Coronary artery (tissue), 2 donors: ENCODE data around the gene PPP1R12B.
"Not testable (repeated sequence)": the region's sequence is repeated elsewhere in the genome, so short reads cannot be mapped to it uniquely, and the experiment has no call there.

ENCODE experiments used
- DNase-seq: peaks from one replicate; pipeline ENCODE4 v3.0.0-alpha.2; 2017; ENCODE audit warnings: low spot score
- H3K27ac ChIP-seq, 2 donors: fragments of 200-600 bp; sonication (generic); one replicate each; pipeline ENCODE4 v1.5.1; 2016 to 2019
- H3K4me3 ChIP-seq: fragments of 200-600 bp; sonication (generic); 2 replicates; pipeline ENCODE4 v1.5.1; 2016; ENCODE audit warnings: mild to moderate bottlenecking, moderate library complexity
- TF ChIP-seq, protein P1 (sequence below): fragments of 200-600 bp; sonication (generic); IDR thresholded peaks from one replicate; pipeline ENCODE4 v1.5.1; 2019; ENCODE audit warnings: antibody characterized with exemption

Gene PPP1R12B

DNA sequence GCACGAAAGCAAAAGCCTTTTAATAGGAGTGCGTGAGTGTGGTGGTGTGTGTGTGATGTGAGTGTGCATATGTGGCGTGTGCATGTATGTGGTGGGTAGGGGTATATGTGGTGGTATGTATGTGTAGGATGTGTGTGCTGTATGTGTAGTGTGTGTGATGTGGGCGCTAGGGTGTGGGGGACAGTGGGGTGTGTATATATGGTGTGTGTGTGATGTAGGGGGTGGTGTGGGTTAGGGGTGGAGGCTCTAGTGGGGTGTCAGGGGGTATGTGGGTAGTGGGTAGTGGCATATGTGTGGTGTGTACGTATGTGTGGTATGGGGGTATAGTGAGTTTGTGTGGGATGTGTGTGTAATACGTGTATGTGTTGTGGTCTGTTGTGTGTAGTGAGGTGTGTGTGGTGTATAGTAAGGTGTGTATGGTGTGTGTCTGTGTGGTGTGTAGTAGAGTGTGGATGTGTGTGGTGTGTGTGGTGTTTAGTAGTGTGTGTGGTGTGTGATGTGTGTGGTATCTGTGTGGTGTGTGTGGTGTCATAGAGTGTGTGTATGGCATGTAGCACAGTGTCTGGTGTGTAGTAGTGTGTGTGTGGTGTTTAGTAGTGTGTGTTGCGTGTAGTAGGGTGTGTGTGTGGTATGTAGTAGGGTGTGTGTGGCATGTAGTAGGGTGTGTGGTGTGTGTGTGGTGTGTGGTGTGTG is 275.7 kb downstream of the PPP1R12B start:
- Histone ChIP-seq H3K4me3 (no peak overlapping the region), H3K27ac (no peak overlapping the region)
- no peak for DNase-seq
- TF ChIP-seq, protein P1, sequence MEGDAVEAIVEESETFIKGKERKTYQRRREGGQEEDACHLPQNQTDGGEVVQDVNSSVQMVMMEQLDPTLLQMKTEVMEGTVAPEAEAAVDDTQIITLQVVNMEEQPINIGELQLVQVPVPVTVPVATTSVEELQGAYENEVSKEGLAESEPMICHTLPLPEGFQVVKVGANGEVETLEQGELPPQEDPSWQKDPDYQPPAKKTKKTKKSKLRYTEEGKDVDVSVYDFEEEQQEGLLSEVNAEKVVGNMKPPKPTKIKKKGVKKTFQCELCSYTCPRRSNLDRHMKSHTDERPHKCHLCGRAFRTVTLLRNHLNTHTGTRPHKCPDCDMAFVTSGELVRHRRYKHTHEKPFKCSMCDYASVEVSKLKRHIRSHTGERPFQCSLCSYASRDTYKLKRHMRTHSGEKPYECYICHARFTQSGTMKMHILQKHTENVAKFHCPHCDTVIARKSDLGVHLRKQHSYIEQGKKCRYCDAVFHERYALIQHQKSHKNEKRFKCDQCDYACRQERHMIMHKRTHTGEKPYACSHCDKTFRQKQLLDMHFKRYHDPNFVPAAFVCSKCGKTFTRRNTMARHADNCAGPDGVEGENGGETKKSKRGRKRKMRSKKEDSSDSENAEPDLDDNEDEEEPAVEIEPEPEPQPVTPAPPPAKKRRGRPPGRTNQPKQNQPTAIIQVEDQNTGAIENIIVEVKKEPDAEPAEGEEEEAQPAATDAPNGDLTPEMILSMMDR = no peak

DNA sequence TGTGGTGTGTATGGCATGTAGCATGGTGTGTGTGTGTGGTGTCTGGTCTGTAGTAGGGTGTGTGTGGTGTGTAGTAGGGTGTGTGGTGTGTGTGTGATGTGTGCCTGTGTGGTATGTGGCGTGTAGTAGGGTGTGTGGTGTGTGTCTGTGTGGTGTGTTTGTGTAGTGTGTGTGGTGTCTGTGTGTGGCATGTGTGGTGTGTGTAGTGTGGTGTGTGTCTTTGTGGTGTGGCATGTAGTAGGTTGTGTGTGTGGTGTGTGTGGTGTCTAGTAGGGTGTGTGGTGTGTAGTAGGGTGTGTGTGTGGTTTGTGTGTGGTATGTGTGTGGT is 276.2 kb downstream of the PPP1R12B start:
- Histone ChIP-seq H3K27ac (no peak overlapping the region), H3K4me3 (no peak overlapping the region)
- TF ChIP-seq, protein P1 = no peak
- no peak for DNase-seq

DNA sequence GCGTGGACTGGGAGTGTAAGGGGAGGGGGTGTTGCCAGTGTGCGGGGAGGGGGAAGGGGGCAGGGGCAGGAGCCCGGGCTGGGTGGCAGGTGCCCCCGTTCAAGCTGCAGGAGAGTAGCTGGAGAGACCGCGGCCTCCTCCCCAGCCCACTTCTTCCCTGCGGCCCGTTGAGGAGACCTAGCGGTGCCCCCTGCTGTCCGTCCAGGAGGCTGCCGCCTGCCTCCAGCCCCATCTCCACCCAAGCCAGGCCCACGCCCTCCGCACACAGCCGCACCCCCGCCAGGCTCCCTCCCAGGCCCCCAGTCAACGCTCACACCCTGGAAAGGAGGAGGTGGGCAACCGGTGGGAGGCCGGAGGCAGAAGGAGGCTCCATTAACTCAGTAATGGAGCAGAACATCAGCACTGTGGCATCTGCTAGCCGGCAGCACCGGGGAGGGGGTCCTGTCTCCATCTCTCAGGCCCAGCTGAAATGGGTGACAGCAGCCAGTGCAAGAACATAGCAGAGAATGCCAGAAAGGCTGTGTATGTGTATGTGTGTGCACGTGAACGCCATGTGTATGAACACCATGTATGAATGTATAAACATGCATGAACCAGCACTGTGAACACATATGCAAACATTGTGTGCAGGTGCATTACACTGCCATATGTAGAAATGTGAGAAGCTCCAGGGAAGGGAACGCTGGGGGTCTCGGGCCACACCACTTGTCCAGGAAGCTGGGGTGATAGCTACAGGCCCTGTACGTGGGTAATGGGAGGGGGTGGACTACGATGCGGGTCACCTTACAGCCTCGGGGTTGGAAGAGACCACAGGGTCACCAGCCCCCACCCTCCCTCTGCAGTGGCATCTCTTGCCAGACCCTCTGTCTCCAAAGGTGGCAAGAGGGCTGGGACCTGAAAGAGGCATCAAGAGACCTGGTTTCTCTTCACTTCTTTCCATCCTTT is 277.2 kb downstream of the PPP1R12B start:
- TF ChIP-seq, protein P1 = peak; percentile 74
- DNase-seq = no peak

DNA sequence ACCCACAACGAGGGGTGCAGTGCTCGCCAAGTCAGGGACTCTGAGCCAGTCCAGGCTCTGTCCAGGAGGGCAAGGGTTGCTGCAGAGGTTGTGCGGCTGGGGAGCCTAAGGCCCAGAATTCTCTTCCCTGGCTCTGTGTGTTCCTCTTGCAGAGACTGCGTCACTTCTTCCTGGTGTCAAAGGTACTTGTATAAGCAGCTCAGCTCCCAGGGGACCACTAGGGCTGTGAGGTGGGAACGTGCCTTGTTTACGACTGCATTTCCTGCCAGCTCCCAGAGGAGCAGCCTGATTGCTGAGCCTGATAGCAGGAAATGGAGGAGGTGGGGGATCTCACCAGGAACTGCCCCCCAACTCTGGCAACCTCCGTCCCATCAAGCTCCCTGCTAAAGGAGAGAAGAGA is 278.5 kb downstream of the PPP1R12B start:
- H3K4me3 ChIP-seq, DNase-seq, H3K27ac ChIP-seq: not testable (repeated sequence)

More for the DNA sequence above, 277.2 kb downstream of the PPP1R12B start:
- H3K4me3 ChIP-seq = no peak overlapping the region
- H3K27ac ChIP-seq = no peak overlapping the region

DNA sequence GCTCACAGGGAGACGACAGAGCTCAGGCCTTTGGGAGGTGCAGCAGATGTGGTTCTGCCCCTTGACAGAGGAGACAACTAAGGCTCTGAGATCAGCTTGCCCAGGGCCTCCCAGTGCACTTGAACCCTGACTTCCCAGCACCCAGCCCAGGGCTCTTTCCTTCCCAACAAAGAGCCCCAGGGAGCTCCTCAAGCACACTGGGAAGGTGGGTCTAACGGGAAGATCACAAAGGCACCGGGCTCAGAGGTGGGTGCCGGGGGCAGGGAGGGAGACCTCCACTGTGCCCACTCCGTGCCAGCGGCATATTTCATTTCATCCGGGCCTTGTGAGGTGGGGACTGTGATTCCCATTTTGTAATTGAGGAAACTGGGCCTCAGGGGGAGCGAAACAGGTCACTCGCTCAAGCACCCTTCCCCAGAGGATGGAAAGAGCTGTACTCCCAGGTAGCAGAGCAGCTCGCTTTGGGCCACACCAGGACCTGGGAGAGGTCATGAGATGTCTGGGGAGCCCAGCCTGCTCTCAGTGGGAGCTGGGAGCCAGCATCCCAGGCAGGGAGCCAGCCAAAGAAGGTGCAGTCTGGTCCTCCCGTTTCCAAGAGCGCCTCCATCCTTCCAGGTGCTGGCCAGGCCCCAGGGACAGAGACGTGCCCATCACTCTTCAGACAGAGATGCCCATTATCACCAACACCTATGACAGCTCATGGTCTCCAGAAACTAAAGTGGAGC is 279.5 kb downstream of the PPP1R12B start:
- no peak overlapping the region for H3K27ac ChIP-seq
- no peak for DNase-seq

DNA sequence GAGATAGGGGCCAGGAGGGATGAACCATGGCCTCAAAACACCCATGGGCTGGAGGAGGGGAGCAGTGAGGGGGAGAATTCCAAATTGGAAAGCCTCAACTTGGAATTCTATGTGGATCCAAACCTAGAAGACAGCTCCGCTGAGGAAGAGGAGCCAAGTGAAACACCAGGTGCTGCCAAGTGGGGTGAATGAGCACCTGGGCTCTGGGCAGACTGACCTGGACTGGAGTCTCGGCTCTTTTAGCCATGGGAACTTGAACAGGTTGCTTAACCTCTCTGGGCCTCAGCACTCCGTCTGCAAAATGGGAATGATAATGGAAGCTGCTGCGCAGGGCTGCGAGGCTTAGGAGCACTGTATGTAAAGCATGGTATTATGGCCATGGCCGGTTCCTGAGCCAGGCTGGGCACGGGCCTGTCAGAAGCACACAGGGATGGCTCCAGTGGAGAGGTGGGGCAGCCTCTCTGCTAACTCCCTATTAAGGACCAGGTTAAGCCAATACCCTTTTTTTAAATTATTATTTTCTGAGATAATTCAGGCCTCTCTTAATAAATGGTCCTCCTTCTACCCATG is 280.2 kb downstream of the PPP1R12B start:
- H3K4me3 ChIP-seq = no peak overlapping the region
- no peak overlapping the region for H3K27ac ChIP-seq
- no peak for DNase-seq
- TF ChIP-seq, protein P1 = no peak

More for the DNA sequence above, 279.5 kb downstream of the PPP1R12B start:
- no peak overlapping the region for H3K4me3 ChIP-seq
- TF ChIP-seq, protein P1 = no peak

DNA sequence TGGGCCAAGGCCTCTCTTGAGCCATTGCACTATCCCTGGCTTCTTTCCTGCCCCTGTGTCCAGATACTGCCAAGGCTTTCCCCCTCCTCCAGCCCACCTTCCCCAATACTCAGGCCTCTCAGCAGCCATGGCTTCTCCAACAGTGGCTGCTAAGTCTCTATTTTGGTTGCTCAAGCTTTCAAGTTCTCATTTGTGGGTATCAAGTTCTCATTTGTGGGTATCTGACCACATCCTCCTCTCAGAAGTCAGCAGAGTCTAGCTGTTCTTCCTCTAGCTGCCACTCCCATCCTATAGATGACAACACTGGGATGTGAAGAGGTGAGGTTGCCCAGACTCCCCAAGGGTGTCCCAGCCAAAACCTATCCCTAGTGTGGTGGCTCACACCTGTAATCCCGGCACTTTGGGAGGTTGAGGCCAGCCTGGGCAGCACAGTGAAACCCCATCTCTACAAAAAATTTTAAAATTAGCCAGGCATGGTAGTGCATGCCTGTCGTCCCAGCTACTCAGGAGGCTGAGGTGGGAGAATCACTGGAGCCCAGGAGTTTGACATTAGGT is 280.8 kb downstream of the PPP1R12B start:
- H3K27ac ChIP-seq, DNase-seq: not testable (repeated sequence)

DNA sequence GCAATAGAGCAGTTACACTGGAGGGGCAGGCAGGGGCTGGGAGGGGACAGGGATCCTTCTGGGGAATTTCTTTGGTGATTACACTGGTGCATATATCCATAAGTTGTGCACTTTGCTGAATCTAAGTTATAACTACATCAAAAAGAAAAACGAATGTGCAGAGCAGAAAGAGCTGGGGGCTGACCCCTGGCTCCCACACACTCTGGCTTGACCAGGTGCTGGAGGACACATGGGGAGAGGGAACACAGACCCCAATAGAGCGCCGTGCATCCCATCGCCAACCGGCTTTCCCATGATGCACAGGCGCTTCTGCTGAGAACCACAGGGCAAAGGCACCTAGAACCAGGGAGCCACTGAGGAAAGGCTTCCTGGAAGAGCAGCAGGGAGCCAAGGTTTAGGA is 281.6 kb downstream of the PPP1R12B start:
- H3K27ac ChIP-seq, H3K4me3 ChIP-seq, DNase-seq: not testable (repeated sequence)

More for the DNA sequence above, 280.8 kb downstream of the PPP1R12B start:
- not testable (repeated sequence) for H3K4me3 ChIP-seq
